Measurements from ENCODE around the gene ATP10A. TPM values are rescaled to one million over a fixed set of nuclear protein-coding genes. Genes with fewer than 3 reads are reported as not detected.

The ATP10A gene
- total and polyA plus RNA-seq, 9 of the 15 experiments (the other 6 are each of a cell fraction or from before 2014, with no cell fraction given) = 0.09 TPM; not detected in 8

GRCh38 chr15:25706176-25706955 lies 156.8 kb downstream of the ATP10A start (continued):
- TF ChIP-seq, protein P1, sequence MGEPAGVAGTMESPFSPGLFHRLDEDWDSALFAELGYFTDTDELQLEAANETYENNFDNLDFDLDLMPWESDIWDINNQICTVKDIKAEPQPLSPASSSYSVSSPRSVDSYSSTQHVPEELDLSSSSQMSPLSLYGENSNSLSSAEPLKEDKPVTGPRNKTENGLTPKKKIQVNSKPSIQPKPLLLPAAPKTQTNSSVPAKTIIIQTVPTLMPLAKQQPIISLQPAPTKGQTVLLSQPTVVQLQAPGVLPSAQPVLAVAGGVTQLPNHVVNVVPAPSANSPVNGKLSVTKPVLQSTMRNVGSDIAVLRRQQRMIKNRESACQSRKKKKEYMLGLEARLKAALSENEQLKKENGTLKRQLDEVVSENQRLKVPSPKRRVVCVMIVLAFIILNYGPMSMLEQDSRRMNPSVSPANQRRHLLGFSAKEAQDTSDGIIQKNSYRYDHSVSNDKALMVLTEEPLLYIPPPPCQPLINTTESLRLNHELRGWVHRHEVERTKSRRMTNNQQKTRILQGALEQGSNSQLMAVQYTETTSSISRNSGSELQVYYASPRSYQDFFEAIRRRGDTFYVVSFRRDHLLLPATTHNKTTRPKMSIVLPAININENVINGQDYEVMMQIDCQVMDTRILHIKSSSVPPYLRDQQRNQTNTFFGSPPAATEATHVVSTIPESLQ (CRISPR knock-in tag; IDR thresholded peaks at IDR 0.05) = no peak
- TF ChIP-seq, protein P2, sequence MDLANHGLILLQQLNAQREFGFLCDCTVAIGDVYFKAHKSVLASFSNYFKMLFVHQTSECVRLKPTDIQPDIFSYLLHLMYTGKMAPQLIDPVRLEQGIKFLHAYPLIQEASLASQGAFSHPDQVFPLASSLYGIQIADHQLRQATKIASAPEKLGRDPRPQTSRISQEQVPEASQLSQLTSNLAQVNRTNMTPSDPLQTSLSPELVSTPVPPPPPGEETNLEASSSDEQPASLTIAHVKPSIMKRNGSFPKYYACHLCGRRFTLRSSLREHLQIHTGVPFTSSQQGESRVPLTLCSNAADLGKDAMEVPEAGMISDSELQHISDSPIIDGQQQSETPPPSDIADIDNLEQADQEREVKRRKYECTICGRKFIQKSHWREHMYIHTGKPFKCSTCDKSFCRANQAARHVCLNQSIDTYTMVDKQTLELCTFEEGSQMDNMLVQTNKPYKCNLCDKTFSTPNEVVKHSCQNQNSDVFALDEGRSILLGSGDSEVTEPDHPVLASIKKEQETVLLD (IDR thresholded peaks at IDR 0.05) = no peak
- no peak for TF ChIP-seq ZFP36 (IDR thresholded peaks at IDR 0.05; ENCODE audit: low read depth, low read length, partially characterized antibody)
- TF ChIP-seq MAFF (IDR thresholded peaks at IDR 0.05; ENCODE audit: low read length) = no peak
- no peak for TF ChIP-seq ZC3H4 (CRISPR knock-in tag; IDR thresholded peaks at IDR 0.05; ENCODE audit: borderline replicate concordance)
